ENCODE measurements around the gene PGAP3.

The PGAP3 gene

GRCh38 chr17:39667262-39667944, 20.5 kb downstream of the PGAP3 start:
- Histone ChIP-seq H3K9me3 (replicated peaks; ENCODE audit: insufficient read depth, low read length) (no peaks in the 10 kb centered on the region), H3K27ac (ENCODE audit: low read length) (no peak overlapping the region), H3K4me2 (ENCODE audit: low read depth, low read length) (no peak overlapping the region), H3K9ac (ENCODE audit: low read length) (no peak overlapping the region), H2AFZ (ENCODE audit: low read length) (no peak overlapping the region), H3K79me2 (ENCODE audit: low read length) (no peaks in the 10 kb centered on the region), H3K27me3 (replicated peaks; ENCODE audit: insufficient read depth, low read length) (peaks cover 27% of the 10 kb centered on the region), H3K4me1 (ENCODE audit: low read length) (no peaks in the 10 kb centered on the region), H4K20me1 (ENCODE audit: insufficient read depth, low read length) (no peaks in the 10 kb centered on the region), H3F3A (ENCODE audit: insufficient read depth, low read length) (no peaks in the 10 kb centered on the region), H3K9me2 (replicated peaks; ENCODE audit: insufficient read depth, low read length) (no peaks in the 10 kb centered on the region), H3K4me3 (ENCODE audit: low read length) (no peak overlapping the region), H3K36me3 (replicated peaks; ENCODE audit: insufficient read depth, low read length) (no peaks in the 10 kb centered on the region)
- TF ChIP-seq EZH2 (optimal IDR thresholded peaks at IDR 0.05; ENCODE audit: low read depth, low read length) (no peak), EZH2phosphoT487 (IDR thresholded peaks at IDR 0.05; ENCODE audit: low read length) (no peak), CTCF (IDR thresholded peaks at IDR 0.05; ENCODE audit: low read length) (no peak)
- no peak for DNase-seq

- no peaks in the 10 kb centered on the region for H3K9me2 ChIP-seq (replicated peaks; ENCODE audit: insufficient read depth, low read length)
- no peak overlapping the region for H3K4me2 ChIP-seq (ENCODE audit: low read depth, low read length)
- H3K4me1 ChIP-seq (ENCODE audit: low read length), result no peaks in the 10 kb centered on the region
- peaks cover 27% of the 10 kb centered on the region for H3K27me3 ChIP-seq (replicated peaks; ENCODE audit: insufficient read depth, low read length)
- H2AFZ ChIP-seq (ENCODE audit: low read length), result no peak overlapping the region
- no peaks in the 10 kb centered on the region for H3K36me3 ChIP-seq (replicated peaks; ENCODE audit: insufficient read depth, low read length)
- TF ChIP-seq EZH2 (optimal IDR thresholded peaks at IDR 0.05; ENCODE audit: low read depth, low read length), result no peak
- no peak for TF ChIP-seq CTCF (IDR thresholded peaks at IDR 0.05; ENCODE audit: low read length)
- TF ChIP-seq EZH2phosphoT487 (IDR thresholded peaks at IDR 0.05; ENCODE audit: low read length), result no peak
- no peaks in the 10 kb centered on the region for H3K79me2 ChIP-seq (ENCODE audit: low read length)
- DNase-seq, result no peak
- H3K9ac ChIP-seq (ENCODE audit: low read length), result no peak overlapping the region
- H3K4me3 ChIP-seq (ENCODE audit: low read length), result no peak overlapping the region
- H3K27ac ChIP-seq (ENCODE audit: low read length), result no peak overlapping the region
- H3F3A ChIP-seq (ENCODE audit: insufficient read depth, low read length), result no peaks in the 10 kb centered on the region
- H4K20me1 ChIP-seq (ENCODE audit: insufficient read depth, low read length), result no peaks in the 10 kb centered on the region
- no peaks in the 10 kb centered on the region for H3K9me3 ChIP-seq (replicated peaks; ENCODE audit: insufficient read depth, low read length)
These were observed 21.1 kb downstream of the PGAP3 start for GRCh38 chr17:39666601-39667261.

GRCh38 chr17:39666231-39666600, 21.6 kb downstream of the PGAP3 start:
- no peak overlapping the region for H2AFZ ChIP-seq (ENCODE audit: low read length)
- no peaks in the 10 kb centered on the region for H3K79me2 ChIP-seq (ENCODE audit: low read length)
- peaks cover 27% of the 10 kb centered on the region for H3K27me3 ChIP-seq (replicated peaks; ENCODE audit: insufficient read depth, low read length)
- no peaks in the 10 kb centered on the region for H3K36me3 ChIP-seq (replicated peaks; ENCODE audit: insufficient read depth, low read length)
- no peaks in the 10 kb centered on the region for H3K9me2 ChIP-seq (replicated peaks; ENCODE audit: insufficient read depth, low read length)
- no peak for TF ChIP-seq CTCF (IDR thresholded peaks at IDR 0.05; ENCODE audit: low read length)
- TF ChIP-seq EZH2 (optimal IDR thresholded peaks at IDR 0.05; ENCODE audit: low read depth, low read length), result no peak
- no peak for TF ChIP-seq EZH2phosphoT487 (IDR thresholded peaks at IDR 0.05; ENCODE audit: low read length)
- no peak for DNase-seq
- H3K9me3 ChIP-seq (replicated peaks; ENCODE audit: insufficient read depth, low read length), result no peaks in the 10 kb centered on the region
- H3K4me1 ChIP-seq (ENCODE audit: low read length), result no peaks in the 10 kb centered on the region
- H3F3A ChIP-seq (ENCODE audit: insufficient read depth, low read length), result no peaks in the 10 kb centered on the region
- no peak overlapping the region for H3K4me3 ChIP-seq (ENCODE audit: low read length)
- no peak overlapping the region for H3K27ac ChIP-seq (ENCODE audit: low read length)
- no peaks in the 10 kb centered on the region for H4K20me1 ChIP-seq (ENCODE audit: insufficient read depth, low read length)
- H3K4me2 ChIP-seq (ENCODE audit: low read depth, low read length), result no peak overlapping the region
- no peak overlapping the region for H3K9ac ChIP-seq (ENCODE audit: low read length)

Measured in MM.1S (cell line).